Measurements from ENCODE around the gene PRTFDC1.

GRCh38 chr10:24872790-24873182 lies 79.6 kb downstream of the PRTFDC1 start:
- no peak for TF ChIP-seq POLR2AphosphoS5 (IDR thresholded peaks at IDR 0.05; ENCODE audit: low read depth)
- no peak for TF ChIP-seq CTCF (IDR thresholded peaks at IDR 0.05; ENCODE audit: insufficient read depth, low read length)
- no peak for TF ChIP-seq REST (IDR thresholded peaks at IDR 0.05; ENCODE audit: insufficient replicate concordance, low read depth)
- no peak for TF ChIP-seq GABPA (IDR thresholded peaks at IDR 0.05; ENCODE audit: low read depth)
- no peak for TF ChIP-seq SPI1 (IDR thresholded peaks at IDR 0.05; ENCODE audit: borderline replicate concordance, low read depth)
